H1 (cell line): ENCODE results near the gene SLC30A3. TPM values are rescaled to one million over a fixed set of nuclear protein-coding genes. Genes with fewer than 3 reads are reported as not detected.

Source experiments
- CHD7 ChIP-seq: fragments of 300-600 bp; sonication (generic); IDR thresholded peaks from 2 replicates; pipeline ENCODE4 v1.7.1; 2012; ENCODE audit warnings: low read length, moderate library complexity, mild to moderate bottlenecking, inconsistent platforms; ENCODE audit not compliant: insufficient replicate concordance
- USF2 ChIP-seq: IDR thresholded peaks from 2 replicates; pipeline ENCODE4 v1.6.1; 2011; ENCODE audit warnings: low read length, improper control_type of control experiment
- polyA plus RNA-seq, 7 experiments: library from polyadenylated mRNA; depleted of rRNA in 3 of 7; stranded (reverse) in 5 of 7; unstranded in 2 of 7; fragments of >200 nt in 5 of 7; fragments of 200-250 nt in 2 of 7; gene quantifications; 1 replicate in 5 of 7; 2 replicates in 1 of 7; 4 replicates in 1 of 7; pipeline versions ENCODE4 v1.2.1 to v1.2.3, GENCODE V29; 2011 to 2013; ENCODE audit warnings: missing spikeins in 2 of 7, mixed read lengths in 2 of 7
- total RNA-seq: library from RNA; stranded (reverse); fragmentation: NEBNext Ultra II Directional; extraction: Animal tissue kit (Norgen Biotek cat#: 25700); gene quantifications from 2 replicates; pipeline ENCODE4 v1.2.1, GENCODE V29; 2021

Gene SLC30A3
- total and polyA plus RNA-seq, 2 of the 8 experiments (the other 6 are each of a cell fraction or from before 2014, with no cell fraction given) = 15.2 to 30.7 TPM

GRCh38 chr2:27270670-27271069, 7.8 kb upstream of the SLC30A3 start (continued):
- TF ChIP-seq CHD7 (no peak), USF2 (no peak)
